Right atrium auricular region (tissue), 2 donors: ENCODE results near the gene PPP1R16B. TPM values are rescaled to one million over a fixed set of nuclear protein-coding genes. Genes with fewer than 3 reads are reported as not detected.
A peak's percentile ranks its signal among the peaks of the same experiment; 100 is the strongest.

Experiments used
- DNase-seq: peaks from one replicate; pipeline ENCODE4 v3.0.0-alpha.2; 2019; ENCODE audit warnings: low spot score
- H3K27ac ChIP-seq, 2 donors: fragments of 200-600 bp; sonication (generic); 1 replicate in 1 of 2; 2 replicates in 1 of 2; pipeline ENCODE4 v1.5.1; 2016 to 2019
- H3K27me3 ChIP-seq, 2 donors: fragments of 200-600 bp; sonication (generic); one replicate each; pipeline versions ENCODE4 v1.5.1 to v1.6.0; 2017 to 2019
- H3K36me3 ChIP-seq: fragments of 200-600 bp; sonication (generic); one replicate; pipeline ENCODE4 v1.5.1; 2016
- H3K4me1 ChIP-seq, 2 donors: fragments of 200-600 bp; sonication (generic); one replicate each; pipeline versions ENCODE4 v1.5.1 to v1.6.0; 2017 to 2019
- H3K4me3 ChIP-seq, 2 donors: fragments of 200-600 bp; sonication (generic); 1 replicate in 1 of 2; 2 replicates in 1 of 2; pipeline ENCODE4 v1.5.1; 2017 to 2019; ENCODE audit warnings: mild to moderate bottlenecking in 1 of 2, moderate library complexity in 1 of 2
- H3K9me3 ChIP-seq, 2 donors: fragments of 200-600 bp; sonication (generic); one replicate each; pipeline ENCODE4 v1.5.1; 2019
- total RNA-seq, 2 donors: library from RNA; depleted of rRNA; stranded (reverse); fragments of >200 nt; gene quantifications; one replicate each; pipeline ENCODE4 v1.1.0, GENCODE V29; 2016
- TF ChIP-seq, protein P1 (sequence below), 2 donors: fragments of 200-600 bp; sonication (generic); IDR thresholded peaks; one replicate each; pipeline ENCODE4 v1.5.1; 2019; ENCODE audit warnings: antibody characterized with exemption in 2 of 2

The PPP1R16B gene
- total RNA-seq, 2 donors from 2014 or later = 0.96 to 6.6 TPM

DNA sequence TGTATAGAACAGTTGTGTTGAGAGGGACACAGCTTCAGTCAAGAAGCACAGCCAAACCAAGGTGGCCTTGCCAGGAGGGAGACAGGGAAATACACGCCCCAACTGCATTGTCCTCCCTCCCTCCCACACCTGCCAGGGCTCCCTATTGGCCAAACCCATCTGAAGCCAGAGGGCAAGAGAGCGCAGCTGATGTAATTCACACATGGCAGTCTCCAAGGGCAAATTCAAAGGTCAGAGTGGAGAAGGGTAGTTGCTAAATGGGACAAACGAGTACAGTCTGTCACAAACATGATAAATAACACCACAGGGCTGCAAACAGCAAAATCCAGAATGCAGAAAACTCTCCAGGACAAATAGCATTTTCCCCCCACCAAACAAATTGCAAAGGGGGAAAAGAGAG lies 23.2 kb upstream of the PPP1R16B start:
- Histone ChIP-seq H3K27me3 (no peaks in the 10 kb centered on the region), H3K36me3 (no peaks in the 10 kb centered on the region), H3K4me3 (no peak overlapping the region), H3K4me1 (peaks cover 0 to 7% of the 10 kb centered on the region in 2 donors), H3K27ac (no peak overlapping the region), H3K9me3 (no peaks in the 10 kb centered on the region)
- no peak for DNase-seq
- TF ChIP-seq, protein P1, sequence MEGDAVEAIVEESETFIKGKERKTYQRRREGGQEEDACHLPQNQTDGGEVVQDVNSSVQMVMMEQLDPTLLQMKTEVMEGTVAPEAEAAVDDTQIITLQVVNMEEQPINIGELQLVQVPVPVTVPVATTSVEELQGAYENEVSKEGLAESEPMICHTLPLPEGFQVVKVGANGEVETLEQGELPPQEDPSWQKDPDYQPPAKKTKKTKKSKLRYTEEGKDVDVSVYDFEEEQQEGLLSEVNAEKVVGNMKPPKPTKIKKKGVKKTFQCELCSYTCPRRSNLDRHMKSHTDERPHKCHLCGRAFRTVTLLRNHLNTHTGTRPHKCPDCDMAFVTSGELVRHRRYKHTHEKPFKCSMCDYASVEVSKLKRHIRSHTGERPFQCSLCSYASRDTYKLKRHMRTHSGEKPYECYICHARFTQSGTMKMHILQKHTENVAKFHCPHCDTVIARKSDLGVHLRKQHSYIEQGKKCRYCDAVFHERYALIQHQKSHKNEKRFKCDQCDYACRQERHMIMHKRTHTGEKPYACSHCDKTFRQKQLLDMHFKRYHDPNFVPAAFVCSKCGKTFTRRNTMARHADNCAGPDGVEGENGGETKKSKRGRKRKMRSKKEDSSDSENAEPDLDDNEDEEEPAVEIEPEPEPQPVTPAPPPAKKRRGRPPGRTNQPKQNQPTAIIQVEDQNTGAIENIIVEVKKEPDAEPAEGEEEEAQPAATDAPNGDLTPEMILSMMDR (IDR thresholded peaks at IDR 0.05) = no peak

DNA sequence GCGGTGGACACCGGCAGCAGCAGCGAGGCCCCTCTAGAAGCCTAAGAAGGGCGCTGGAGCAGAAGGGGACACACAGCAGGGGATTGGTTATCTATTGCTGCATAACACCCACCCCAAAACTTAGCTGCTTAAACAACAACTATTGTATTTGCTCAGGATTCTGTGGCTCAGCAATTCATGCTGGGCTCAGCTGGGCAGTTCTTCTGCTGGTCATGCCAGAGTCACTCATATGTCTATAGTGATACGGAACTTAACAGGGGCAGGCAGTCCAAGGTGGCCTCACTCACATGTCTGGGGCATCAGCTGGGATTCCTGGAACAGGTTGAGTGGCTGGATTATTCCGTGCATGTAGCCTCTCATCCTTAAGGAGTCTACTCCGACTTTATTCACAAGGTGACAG lies 17.6 kb upstream of the PPP1R16B start:
- H3K27me3 ChIP-seq = no peaks in the 10 kb centered on the region
- H3K36me3 ChIP-seq = no peaks in the 10 kb centered on the region
- no peak overlapping the region for H3K4me3 ChIP-seq
- DNase-seq = no peak
- no peak overlapping the region for H3K27ac ChIP-seq
- H3K4me1 ChIP-seq = no peaks in the 10 kb centered on the region
- TF ChIP-seq, protein P1 (IDR thresholded peaks at IDR 0.05) = no peak
- no peaks in the 10 kb centered on the region for H3K9me3 ChIP-seq

DNA sequence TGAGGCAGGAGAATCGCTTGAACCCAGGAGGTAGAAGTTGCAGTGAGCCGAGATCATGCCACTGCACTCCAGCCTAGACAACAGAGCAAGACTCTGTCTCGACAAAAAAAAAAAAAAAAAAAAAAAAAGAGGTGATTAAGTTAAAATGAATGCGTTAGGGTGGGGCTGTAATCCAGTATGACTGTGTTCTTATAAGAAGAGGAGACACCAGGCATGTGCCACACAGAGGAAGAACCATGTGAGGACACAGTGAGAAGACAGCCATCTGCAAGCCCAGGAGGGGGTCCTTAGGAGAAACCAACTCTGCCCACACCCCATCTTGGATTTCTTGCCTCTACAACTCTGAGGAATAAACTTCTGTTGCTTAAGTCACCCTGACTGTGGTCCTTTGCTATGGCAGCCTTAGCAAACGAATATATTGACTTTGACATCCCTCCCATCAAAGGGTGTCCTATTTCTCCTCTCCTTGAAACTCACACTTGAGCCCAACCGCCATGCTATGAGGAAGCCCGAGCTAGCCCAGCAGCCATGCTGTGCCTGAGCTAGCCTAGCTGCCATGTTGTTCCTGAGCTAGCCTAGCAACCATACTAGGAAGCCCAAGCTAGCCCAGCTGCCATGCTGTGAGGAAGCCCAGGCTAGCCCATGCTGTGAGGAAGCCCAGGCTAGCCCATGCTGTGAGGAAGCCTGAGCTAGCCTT lies 15.8 kb upstream of the PPP1R16B start:
- Histone ChIP-seq H3K4me1 (no peaks in the 10 kb centered on the region), H3K27me3 (no peaks in the 10 kb centered on the region), H3K4me3 (no peak overlapping the region), H3K9me3 (no peaks in the 10 kb centered on the region), H3K27ac (no peak overlapping the region), H3K36me3 (no peaks in the 10 kb centered on the region)
- TF ChIP-seq, protein P1 (IDR thresholded peaks at IDR 0.05) = no peak
- no peak for DNase-seq

DNA sequence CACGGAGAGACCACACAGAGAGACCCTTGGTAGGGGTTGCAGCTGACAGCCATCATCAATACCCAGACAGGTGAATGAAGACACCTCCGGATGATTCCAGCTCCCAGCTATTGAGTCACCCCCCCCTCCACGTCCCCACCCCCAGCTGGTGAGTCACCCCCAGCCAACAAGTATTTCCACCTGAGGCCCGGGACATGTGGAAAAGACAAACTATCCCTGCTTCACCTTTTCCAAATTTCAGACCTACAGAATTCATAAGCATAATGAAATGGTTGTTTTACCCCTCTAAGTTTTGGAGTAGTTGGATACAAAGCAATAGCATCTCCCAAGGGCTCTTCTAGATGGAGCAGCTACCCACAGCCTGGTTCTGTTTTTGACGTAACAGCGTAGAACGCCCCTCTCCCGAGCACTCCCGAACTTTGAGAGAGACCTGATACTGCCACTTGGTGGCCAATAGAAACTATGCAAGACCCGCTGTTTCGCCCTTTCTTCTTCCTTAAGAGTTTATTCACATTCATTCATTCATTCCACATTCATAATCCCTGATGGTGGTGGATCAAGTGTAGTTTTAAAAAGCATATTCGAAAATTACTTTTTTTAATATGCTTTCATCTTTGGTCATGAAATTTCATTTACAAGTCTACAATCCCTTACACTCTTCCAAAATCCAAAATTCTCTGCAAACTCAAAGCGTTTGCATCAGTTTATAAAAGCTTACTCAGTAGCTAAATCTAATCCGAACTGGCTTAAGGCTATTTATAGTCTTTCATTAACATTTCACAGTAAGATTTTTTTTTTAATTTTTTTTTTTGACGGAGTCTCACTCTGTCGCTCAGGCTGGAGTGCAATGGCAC lies 15.1 kb upstream of the PPP1R16B start:
- TF ChIP-seq, protein P1 (IDR thresholded peaks at IDR 0.05) = peak in 1 of 2 donors; percentile 69
- Histone ChIP-seq H3K27me3 (no peaks in the 10 kb centered on the region), H3K27ac (no peak overlapping the region), H3K4me3 (no peak overlapping the region), H3K36me3 (no peaks in the 10 kb centered on the region), H3K9me3 (no peaks in the 10 kb centered on the region), H3K4me1 (no peaks in the 10 kb centered on the region)
- DNase-seq = no peak

DNA sequence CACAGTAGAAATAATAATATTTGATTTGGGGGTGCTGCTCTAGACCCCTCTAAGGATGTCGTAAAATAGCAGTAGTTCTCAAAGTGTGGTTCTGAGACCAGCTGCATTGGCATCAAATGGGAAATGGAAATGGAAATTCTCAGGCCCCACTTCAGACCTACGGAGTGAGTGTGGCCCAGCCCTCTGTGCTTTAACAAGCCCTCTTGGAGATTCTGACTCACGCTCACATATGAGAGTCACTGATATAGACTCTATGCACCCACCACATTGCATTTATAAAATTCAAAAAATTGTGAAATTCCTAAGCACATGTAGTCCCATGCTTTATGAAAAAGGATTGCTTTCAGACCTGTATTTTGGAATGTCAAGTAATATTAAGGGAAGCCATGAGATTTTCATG lies 14.2 kb upstream of the PPP1R16B start:
- no peaks in the 10 kb centered on the region for H3K9me3 ChIP-seq
- TF ChIP-seq, protein P1 (IDR thresholded peaks at IDR 0.05) = no peak
- no peak overlapping the region for H3K4me3 ChIP-seq
- no peaks in the 10 kb centered on the region for H3K27me3 ChIP-seq
- no peaks in the 10 kb centered on the region for H3K36me3 ChIP-seq
- no peak overlapping the region for H3K27ac ChIP-seq
- no peaks in the 10 kb centered on the region for H3K4me1 ChIP-seq
- no peak for DNase-seq
